ENCODE data around the gene TIMM50.

TIMM50 gene

GRCh38 chr19:39498798-39499642 is 18.4 kb downstream of the TIMM50 start, which contains the start of gene DLL3:
TSS of gene DLL3 (plus strand) at chr19:39498947. CDS start at chr19:39498975, 28 bp downstream.
- H3K4me3 ChIP-seq (ENCODE audit: low read depth, low read length) = peak within 1 kb of the TSS; percentile 57

GRCh38 chr19:39499932-39500331 is 19.3 kb downstream of the TIMM50 start:
- H3K4me3 ChIP-seq (ENCODE audit: low read depth, low read length) = no peak overlapping the region

- no peak overlapping the region for H3K4me3 ChIP-seq (ENCODE audit: low read depth, low read length)
These were observed 19.9 kb downstream of the TIMM50 start for GRCh38 chr19:39500543-39500942.

GRCh38 chr19:39501340-39501739 is 20.7 kb downstream of the TIMM50 start:
- no peak overlapping the region for H3K4me3 ChIP-seq (ENCODE audit: low read depth, low read length)

- H3K4me3 ChIP-seq (ENCODE audit: low read depth, low read length) = no peak overlapping the region
These were observed 22.2 kb downstream of the TIMM50 start for GRCh38 chr19:39502640-39503417.

- no peak overlapping the region for H3K4me3 ChIP-seq (ENCODE audit: low read depth, low read length)
These were observed 25.9 kb downstream of the TIMM50 start for GRCh38 chr19:39506598-39506943.

- peak overlapping the region; percentile 62 for H3K4me3 ChIP-seq (ENCODE audit: low read depth, low read length)
These were observed 26.5 kb downstream of the TIMM50 start for GRCh38 chr19:39506944-39507714.

- peak overlapping the region; percentile 62 for H3K4me3 ChIP-seq (ENCODE audit: low read depth, low read length)
These were observed 27.2 kb downstream of the TIMM50 start for GRCh38 chr19:39507715-39508364.

GRCh38 chr19:39508629-39509028 is 28.0 kb downstream of the TIMM50 start:
- H3K4me3 ChIP-seq (ENCODE audit: low read depth, low read length) = no peak overlapping the region

GRCh38 chr19:39509233-39509632 is 28.6 kb downstream of the TIMM50 start:
- H3K4me3 ChIP-seq (ENCODE audit: low read depth, low read length) = no peak overlapping the region

- no peak overlapping the region for H3K4me3 ChIP-seq (ENCODE audit: low read depth, low read length)
These were observed 32.4 kb downstream of the TIMM50 start for GRCh38 chr19:39512988-39513387.

- peak within 1 kb of the TSS; percentile 82 for H3K4me3 ChIP-seq (ENCODE audit: low read depth, low read length)
These were observed 34.4 kb downstream of the TIMM50 start, which contains the start of gene SELENOV for GRCh38 chr19:39514840-39515550. TSS of gene SELENOV (plus strand) at chr19:39515139. CDS start at chr19:39515213, 74 bp downstream.

GRCh38 chr19:39515551-39516191 is 35.0 kb downstream of the TIMM50 start:
- H3K4me3 ChIP-seq (ENCODE audit: low read depth, low read length) = peak overlapping the region; percentile 82

GRCh38 chr19:39516270-39516669 is 35.6 kb downstream of the TIMM50 start:
- H3K4me3 ChIP-seq (ENCODE audit: low read depth, low read length) = peak overlapping the region; percentile 82

GRCh38 chr19:39517432-39517831 is 36.8 kb downstream of the TIMM50 start:
- no peak overlapping the region for H3K4me3 ChIP-seq (ENCODE audit: low read depth, low read length)

- H3K4me3 ChIP-seq (ENCODE audit: low read depth, low read length) = no peak overlapping the region
These were observed 37.8 kb downstream of the TIMM50 start for GRCh38 chr19:39518458-39518857.

- H3K4me3 ChIP-seq (ENCODE audit: low read depth, low read length) = no peak overlapping the region
These were observed 38.3 kb downstream of the TIMM50 start for GRCh38 chr19:39518975-39519374.

GRCh38 chr19:39520541-39521484 is 40.2 kb downstream of the TIMM50 start:
- H3K4me3 ChIP-seq (ENCODE audit: low read depth, low read length) = no peak overlapping the region
